Astrocyte (in vitro differentiated cells and primary cell): ENCODE results near the gene IGSF21. TPM values are rescaled to one million over a fixed set of nuclear protein-coding genes. Genes with fewer than 3 reads are reported as not detected.

Experiments
- DNase-seq: peaks from one replicate; pipeline ENCODE4 v3.0.0-alpha.2; 2010; ENCODE audit warnings: low read depth
- FAIRE-seq: peaks from 2 replicates; lab custom pipeline; 2011; peaks lifted over from hg19 to GRCh38; lab: Jason Lieb, UNC
- H2AFZ ChIP-seq: 2 replicates; pipeline ENCODE4 v1.6.0; 2012; ENCODE audit warnings: low read depth, low read length, inconsistent platforms
- H3K27ac ChIP-seq: 2 replicates; pipeline ENCODE4 v1.5.1; 2011; ENCODE audit warnings: low read depth, low read length, inconsistent platforms
- H3K27me3 ChIP-seq: 2 replicates; pipeline ENCODE4 v1.6.0; 2011; ENCODE audit warnings: low read length, inconsistent platforms; ENCODE audit not compliant: insufficient read depth
- H3K36me3 ChIP-seq: 2 replicates; pipeline ENCODE4 v1.5.1; 2011; ENCODE audit warnings: low read length, inconsistent platforms; ENCODE audit not compliant: insufficient read depth
- H3K4me1 ChIP-seq: 2 replicates; pipeline ENCODE4 v1.5.1; 2011; ENCODE audit warnings: low read length, inconsistent platforms; ENCODE audit not compliant: insufficient read depth
- H3K4me2 ChIP-seq: 2 replicates; pipeline ENCODE4 v1.6.0; 2012; ENCODE audit warnings: low read length, inconsistent platforms
- H3K4me3 ChIP-seq: 2 replicates; pipeline ENCODE4 v1.5.1; 2011; ENCODE audit warnings: low read depth, mild to moderate bottlenecking, low read length, inconsistent platforms; ENCODE audit not compliant: insufficient read depth
- H3K79me2 ChIP-seq: 2 replicates; pipeline ENCODE4 v1.6.0; 2012; ENCODE audit warnings: mild to moderate bottlenecking, low read length, inconsistent platforms; ENCODE audit not compliant: insufficient read depth
- H3K9ac ChIP-seq: 2 replicates; pipeline ENCODE4 v1.6.0; 2012; ENCODE audit warnings: mild to moderate bottlenecking, low read length, inconsistent platforms
- H3K9me3 ChIP-seq: 2 replicates; pipeline ENCODE4 v1.5.1; 2012; ENCODE audit warnings: low read depth, mild to moderate bottlenecking, low read length, inconsistent platforms; ENCODE audit not compliant: insufficient read depth
- H4K20me1 ChIP-seq: 2 replicates; pipeline ENCODE4 v1.6.0; 2012; ENCODE audit warnings: low read length, inconsistent platforms; ENCODE audit not compliant: insufficient read depth
- H3K27ac Mint-ChIP-seq: one replicate; pipeline ENCODE4 v1.8.0; 2021; ENCODE audit warnings: mild to moderate bottlenecking, mixed read lengths; ENCODE audit not compliant: unreplicated experiment
- H3K27me3 Mint-ChIP-seq: one replicate; pipeline ENCODE4 v1.8.0; 2021; ENCODE audit warnings: low read depth, mixed read lengths; ENCODE audit not compliant: unreplicated experiment
- H3K36me3 Mint-ChIP-seq: one replicate; pipeline ENCODE4 v1.8.0; 2021; ENCODE audit warnings: low read depth, mixed read lengths; ENCODE audit not compliant: unreplicated experiment
- H3K4me1 Mint-ChIP-seq: one replicate; pipeline ENCODE4 v1.8.0; 2021; ENCODE audit warnings: low read depth, mixed read lengths; ENCODE audit not compliant: unreplicated experiment
- H3K4me3 Mint-ChIP-seq: one replicate; pipeline ENCODE4 v1.8.0; 2021; ENCODE audit warnings: mild to moderate bottlenecking, moderate library complexity, mixed read lengths; ENCODE audit not compliant: unreplicated experiment
- H3K9me3 Mint-ChIP-seq: one replicate; pipeline ENCODE4 v1.8.0; 2021; ENCODE audit warnings: mild to moderate bottlenecking, mixed read lengths; ENCODE audit not compliant: unreplicated experiment
- CTCF ChIP-seq: IDR thresholded peaks from 2 replicates; pipeline ENCODE4 v1.5.1; 2011; ENCODE audit warnings: low read depth, mild to moderate bottlenecking, inconsistent platforms, low read length, moderate library complexity; ENCODE audit not compliant: insufficient read depth
- EZH2 ChIP-seq: IDR thresholded peaks from 2 replicates; pipeline ENCODE4 v1.6.1; 2012; ENCODE audit warnings: mild to moderate bottlenecking, low read length, inconsistent platforms; ENCODE audit not compliant: insufficient read depth
- total RNA-seq: library from RNA; stranded (reverse); gene quantifications from 2 replicates; pipeline ENCODE4 v1.2.1, GENCODE V29; 2021

Gene IGSF21
- total RNA-seq, 1 donor from 2014 or later = not detected

GRCh38 chr1:18241891-18242290 is 134.3 kb downstream of the IGSF21 start:
- H3K4me3 ChIP-seq = no peak overlapping the region

GRCh38 chr1:18243503-18244175 is 136.0 kb downstream of the IGSF21 start:
- no peak overlapping the region for H2AFZ ChIP-seq
- H4K20me1 ChIP-seq = no peaks in the 10 kb centered on the region
- H3K27ac ChIP-seq = no peak overlapping the region
- Mint-ChIP-seq H3K4me3 (no peak overlapping the region), H3K27me3 (peaks cover 74% of the 10 kb centered on the region), H3K27ac (no peak overlapping the region), H3K4me1 (no peaks in the 10 kb centered on the region), H3K36me3 (no peaks in the 10 kb centered on the region), H3K9me3 (no peaks in the 10 kb centered on the region)
- no peaks in the 10 kb centered on the region for H3K9me3 ChIP-seq
- DNase-seq (no peak), FAIRE-seq (no peak)
- no peak overlapping the region for H3K9ac ChIP-seq
- H3K36me3 ChIP-seq = no peaks in the 10 kb centered on the region
- TF ChIP-seq CTCF = no peak
- TF ChIP-seq EZH2 = no peak
- H3K4me2 ChIP-seq = no peak overlapping the region
- no peak overlapping the region for H3K4me3 ChIP-seq
- H3K4me1 ChIP-seq = no peaks in the 10 kb centered on the region
- H3K79me2 ChIP-seq = no peaks in the 10 kb centered on the region
- H3K27me3 ChIP-seq = no peaks in the 10 kb centered on the region

More at GRCh38 chr1:18241891-18242290, 134.3 kb downstream of the IGSF21 start:
- Mint-ChIP-seq H3K9me3 (no peaks in the 10 kb centered on the region), H3K36me3 (no peaks in the 10 kb centered on the region), H3K4me1 (no peaks in the 10 kb centered on the region), H3K4me3 (no peak overlapping the region), H3K27me3 (peaks cover 75% of the 10 kb centered on the region), H3K27ac (no peak overlapping the region)
- Histone ChIP-seq H3K79me2 (no peaks in the 10 kb centered on the region), H3K27ac (no peak overlapping the region), H3K4me2 (no peak overlapping the region), H3K9me3 (no peaks in the 10 kb centered on the region), H4K20me1 (no peaks in the 10 kb centered on the region), H3K9ac (no peak overlapping the region), H2AFZ (no peak overlapping the region), H3K4me1 (no peaks in the 10 kb centered on the region), H3K27me3 (no peaks in the 10 kb centered on the region), H3K36me3 (no peaks in the 10 kb centered on the region)
- DNase-seq = no peak
- no peak for FAIRE-seq
- no peak for TF ChIP-seq EZH2
- no peak for TF ChIP-seq CTCF

GRCh38 chr1:18244762-18245161 is 137.2 kb downstream of the IGSF21 start:
- no peak overlapping the region for H3K4me2 ChIP-seq
- H3K36me3 ChIP-seq = no peaks in the 10 kb centered on the region
- no peak for FAIRE-seq
- Mint-ChIP-seq H3K27ac (no peak overlapping the region), H3K27me3 (peaks cover 72% of the 10 kb centered on the region), H3K4me1 (no peaks in the 10 kb centered on the region), H3K4me3 (no peak overlapping the region), H3K9me3 (no peaks in the 10 kb centered on the region), H3K36me3 (no peaks in the 10 kb centered on the region)
- no peaks in the 10 kb centered on the region for H3K4me1 ChIP-seq
- H3K79me2 ChIP-seq = no peaks in the 10 kb centered on the region
- no peak overlapping the region for H3K9ac ChIP-seq
- H4K20me1 ChIP-seq = no peaks in the 10 kb centered on the region
- TF ChIP-seq CTCF = no peak
- no peak for TF ChIP-seq EZH2
- no peak overlapping the region for H3K27ac ChIP-seq
- H2AFZ ChIP-seq = no peak overlapping the region
- DNase-seq = no peak
- H3K27me3 ChIP-seq = no peaks in the 10 kb centered on the region
- no peak overlapping the region for H3K4me3 ChIP-seq
- H3K9me3 ChIP-seq = no peaks in the 10 kb centered on the region
